ENCODE data around the gene HTR1B.

DNA sequence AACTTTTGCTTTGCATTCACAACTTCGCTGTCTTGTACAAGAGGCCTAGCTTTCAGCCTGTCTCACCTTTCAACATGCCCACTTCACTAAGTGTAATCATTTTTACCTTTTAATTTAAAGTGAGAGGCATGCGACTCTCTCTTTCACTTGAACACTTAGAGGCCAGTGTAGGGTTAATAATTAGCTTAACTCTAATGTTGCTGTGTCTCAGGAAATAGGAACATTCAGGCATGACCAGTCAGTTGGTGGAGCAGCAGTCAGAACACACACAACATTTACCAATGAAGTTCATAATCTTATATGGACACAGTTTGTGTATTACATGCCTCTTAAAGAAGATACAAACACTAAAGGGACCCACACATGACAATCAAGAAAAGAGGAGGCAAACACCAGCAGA, 47.6 kb downstream of the HTR1B start:
- TF ChIP-seq, protein P1, sequence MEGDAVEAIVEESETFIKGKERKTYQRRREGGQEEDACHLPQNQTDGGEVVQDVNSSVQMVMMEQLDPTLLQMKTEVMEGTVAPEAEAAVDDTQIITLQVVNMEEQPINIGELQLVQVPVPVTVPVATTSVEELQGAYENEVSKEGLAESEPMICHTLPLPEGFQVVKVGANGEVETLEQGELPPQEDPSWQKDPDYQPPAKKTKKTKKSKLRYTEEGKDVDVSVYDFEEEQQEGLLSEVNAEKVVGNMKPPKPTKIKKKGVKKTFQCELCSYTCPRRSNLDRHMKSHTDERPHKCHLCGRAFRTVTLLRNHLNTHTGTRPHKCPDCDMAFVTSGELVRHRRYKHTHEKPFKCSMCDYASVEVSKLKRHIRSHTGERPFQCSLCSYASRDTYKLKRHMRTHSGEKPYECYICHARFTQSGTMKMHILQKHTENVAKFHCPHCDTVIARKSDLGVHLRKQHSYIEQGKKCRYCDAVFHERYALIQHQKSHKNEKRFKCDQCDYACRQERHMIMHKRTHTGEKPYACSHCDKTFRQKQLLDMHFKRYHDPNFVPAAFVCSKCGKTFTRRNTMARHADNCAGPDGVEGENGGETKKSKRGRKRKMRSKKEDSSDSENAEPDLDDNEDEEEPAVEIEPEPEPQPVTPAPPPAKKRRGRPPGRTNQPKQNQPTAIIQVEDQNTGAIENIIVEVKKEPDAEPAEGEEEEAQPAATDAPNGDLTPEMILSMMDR (IDR thresholded peaks at IDR 0.05): no peak
- no peak for TF ChIP-seq POLR2A (IDR thresholded peaks at IDR 0.05)
